GM12891 (cell line): ENCODE data around the gene FOXD2.

Experiments
- POLR2A ChIP-seq: IDR thresholded peaks from 2 replicates; pipeline ENCODE4 v1.6.1; 2011; ENCODE audit warnings: low read depth, low read length, control low read depth
- POLR2AphosphoS5 ChIP-seq: IDR thresholded peaks from 2 replicates; pipeline ENCODE4 v1.6.1; 2011; ENCODE audit warnings: low read depth, low read length, control low read depth

- TF ChIP-seq POLR2A (no peak), POLR2AphosphoS5 (no peak)
These were observed 14.6 kb downstream of the FOXD2 start for GRCh38 chr1:47452426-47452825.
